HG03469 (cell line): ENCODE measurements around the gene TRPM2.
"Not testable (repeated sequence)": the region's sequence is repeated elsewhere in the genome, so short reads cannot be mapped to it uniquely, and the experiment has no call there.

Experiments
- ATAC-seq: cut with Tn5 transposase; IDR thresholded peaks from one replicate; pipeline ENCODE4 v1.9.1; 2021; ENCODE audit warnings: mild to moderate bottlenecking, moderate library complexity, moderate number of reproducible peaks; ENCODE audit not compliant: unreplicated experiment

Gene TRPM2

DNA sequence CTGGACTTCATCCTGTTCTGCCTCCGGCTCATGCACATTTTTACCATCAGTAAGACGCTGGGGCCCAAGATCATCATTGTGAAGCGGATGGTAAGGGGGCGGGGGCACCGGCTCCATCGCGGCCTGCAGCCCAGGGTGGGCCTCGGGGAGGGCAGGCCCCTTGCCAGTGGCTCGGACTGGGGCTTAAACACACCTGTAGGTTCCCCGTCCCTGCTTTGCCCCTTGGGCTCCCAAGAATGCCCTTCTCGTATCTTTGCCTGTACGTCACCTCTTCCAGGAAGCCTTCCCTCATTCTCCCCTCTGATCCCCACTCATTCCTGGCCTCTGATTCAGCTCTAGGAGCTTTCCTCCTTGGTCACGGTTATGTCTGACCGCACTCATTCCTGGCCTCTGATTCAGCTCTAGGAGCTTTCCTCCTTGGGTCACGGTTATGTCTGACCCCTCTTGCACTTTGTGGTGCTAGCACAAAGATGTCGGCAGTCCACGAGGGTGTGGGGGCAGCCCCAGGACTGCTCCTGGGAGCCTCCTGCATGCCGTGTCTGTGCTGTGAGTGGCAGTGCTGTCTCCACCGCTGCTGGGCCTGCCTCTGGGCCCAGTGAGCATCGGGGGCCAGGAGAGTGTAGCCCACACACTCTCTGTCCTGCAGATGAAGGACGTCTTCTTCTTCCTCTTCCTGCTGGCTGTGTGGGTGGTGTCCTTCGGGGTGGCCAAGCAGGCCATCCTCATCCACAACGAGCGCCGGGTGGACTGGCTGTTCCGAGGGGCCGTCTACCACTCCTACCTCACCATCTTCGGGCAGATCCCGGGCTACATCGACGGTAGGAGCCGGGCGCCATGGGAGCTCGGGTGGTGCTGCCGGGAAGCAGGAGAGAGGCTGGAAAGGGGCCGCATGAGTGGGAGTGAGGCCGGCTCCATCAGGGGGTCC is 52.8 kb downstream of the TRPM2 start:
- no peak for ATAC-seq

DNA sequence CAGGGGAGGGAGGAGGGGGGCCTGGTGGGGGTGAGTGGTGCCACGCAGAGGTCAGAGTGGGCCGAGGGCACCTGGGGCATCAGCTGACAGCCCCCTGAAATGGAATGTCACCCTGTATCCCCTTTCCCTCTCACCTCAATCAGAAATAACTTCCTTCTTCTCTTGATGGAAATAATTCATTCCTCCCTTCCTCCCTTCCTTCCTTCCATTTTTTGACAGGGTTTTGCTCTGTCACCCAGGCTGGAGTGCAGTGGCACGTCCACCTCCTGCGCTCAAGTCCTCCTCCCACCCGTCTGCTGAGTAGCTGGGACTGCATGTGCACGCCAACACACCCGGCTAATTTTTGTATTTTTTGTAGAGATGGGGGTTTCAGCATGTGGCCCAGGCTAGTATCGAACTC is 53.5 kb downstream of the TRPM2 start:
- no peak for ATAC-seq

DNA sequence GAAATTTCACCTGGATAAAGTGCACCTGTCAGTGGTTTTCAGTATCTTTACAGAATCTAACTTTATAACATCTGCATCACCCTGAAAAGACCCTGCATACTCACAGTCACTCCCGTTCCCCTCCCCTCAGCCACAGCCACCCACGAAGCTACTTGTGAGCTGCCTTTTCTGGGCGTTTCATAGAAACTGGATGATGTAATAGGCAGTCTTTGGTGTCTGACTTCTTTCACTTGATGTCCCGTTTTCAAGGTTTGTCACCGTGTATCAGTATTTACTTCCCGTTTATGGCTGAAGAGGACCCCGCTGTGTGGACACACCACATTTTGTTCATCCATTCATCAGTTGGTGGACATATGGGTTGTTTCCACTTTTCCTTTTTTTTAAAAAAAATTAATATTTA is 54.1 kb downstream of the TRPM2 start:
- no peak for ATAC-seq

DNA sequence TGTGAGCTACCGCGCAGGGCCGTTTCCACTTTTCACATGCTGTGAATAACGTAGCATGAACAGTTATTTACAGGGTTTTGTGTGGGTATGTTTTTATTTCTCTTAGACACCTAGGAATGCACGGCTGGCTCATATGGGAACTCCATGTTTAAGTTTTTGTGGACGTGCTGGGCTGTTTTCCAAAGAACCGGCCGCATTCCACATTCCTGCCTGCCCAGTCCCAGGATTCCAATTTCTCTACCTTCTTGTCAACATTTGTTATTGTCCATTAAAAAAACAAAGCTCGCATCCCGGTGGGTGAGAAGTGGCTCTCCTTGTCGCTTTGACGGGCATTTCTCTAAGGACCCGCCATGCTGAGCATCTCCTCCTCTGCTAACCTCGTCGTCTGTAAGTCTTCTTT is 54.8 kb downstream of the TRPM2 start:
- no peak for ATAC-seq

DNA sequence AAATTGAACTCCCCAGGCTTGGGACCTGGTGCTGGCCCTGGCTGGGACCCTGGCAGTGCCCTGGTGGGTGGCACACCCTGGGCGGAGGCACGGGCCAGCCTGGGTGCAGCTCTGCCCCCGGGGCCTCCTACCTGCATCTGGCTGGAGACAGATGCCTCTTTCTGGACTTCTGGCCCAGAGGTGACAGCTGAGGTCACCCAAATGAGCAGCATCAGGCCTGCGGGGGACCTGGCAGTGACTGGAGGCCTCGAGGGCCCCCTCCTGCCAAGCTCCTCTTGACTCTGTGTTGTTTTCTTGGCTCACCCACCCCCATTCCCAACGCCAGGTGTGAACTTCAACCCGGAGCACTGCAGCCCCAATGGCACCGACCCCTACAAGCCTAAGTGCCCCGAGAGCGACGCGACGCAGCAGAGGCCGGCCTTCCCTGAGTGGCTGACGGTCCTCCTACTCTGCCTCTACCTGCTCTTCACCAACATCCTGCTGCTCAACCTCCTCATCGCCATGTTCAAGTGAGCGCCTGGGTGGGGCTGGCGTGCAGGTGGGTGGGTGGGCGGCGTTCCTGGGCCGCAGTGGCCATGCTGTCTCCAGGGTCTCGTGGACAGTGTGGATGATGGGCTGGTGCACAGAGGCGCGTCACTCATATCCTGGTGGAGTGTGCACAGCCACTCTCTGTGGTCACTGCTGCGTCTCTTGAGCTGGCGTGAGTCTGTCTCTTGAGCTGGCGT is 60.3 kb downstream of the TRPM2 start:
- ATAC-seq: no peak

DNA sequence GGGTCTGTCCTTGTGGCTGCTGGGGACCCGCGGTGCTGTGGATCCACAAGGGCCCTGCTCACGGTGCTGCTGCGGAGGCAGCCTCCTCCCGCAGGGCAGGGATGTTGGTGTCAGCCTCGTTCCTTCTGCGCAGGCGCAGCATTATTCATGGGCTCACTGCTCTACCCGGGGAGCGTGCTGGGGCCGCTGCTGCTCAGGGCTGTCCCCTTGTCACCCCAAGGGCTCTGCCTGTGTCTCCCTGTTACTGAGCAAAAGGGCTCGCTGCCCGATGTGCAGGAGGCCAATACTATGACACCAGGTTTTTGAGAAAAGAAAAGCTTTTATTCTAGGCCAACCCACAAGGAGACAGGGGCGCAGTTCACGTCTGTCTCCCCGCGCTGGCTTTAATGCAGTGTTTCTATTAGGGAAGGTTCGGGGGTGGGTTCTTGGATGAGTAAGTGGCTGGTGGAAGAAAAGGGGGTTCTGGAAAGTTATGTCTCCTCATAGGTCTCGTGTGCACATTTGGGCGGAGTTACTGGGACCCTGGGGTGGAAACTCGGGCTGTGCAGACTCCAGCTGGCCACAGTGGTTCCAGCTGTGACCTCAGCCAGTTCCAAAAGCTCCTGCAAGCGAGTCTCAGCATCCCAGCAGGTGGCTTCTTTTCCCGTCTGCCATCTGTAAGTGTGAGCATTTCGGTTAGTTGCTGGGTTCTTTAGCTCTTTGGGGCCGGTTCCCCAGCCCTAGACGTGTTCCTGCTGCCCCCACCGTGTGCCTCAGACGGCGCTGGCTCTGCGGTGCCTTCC is 61.1 kb downstream of the TRPM2 start:
- ATAC-seq: no peak

DNA sequence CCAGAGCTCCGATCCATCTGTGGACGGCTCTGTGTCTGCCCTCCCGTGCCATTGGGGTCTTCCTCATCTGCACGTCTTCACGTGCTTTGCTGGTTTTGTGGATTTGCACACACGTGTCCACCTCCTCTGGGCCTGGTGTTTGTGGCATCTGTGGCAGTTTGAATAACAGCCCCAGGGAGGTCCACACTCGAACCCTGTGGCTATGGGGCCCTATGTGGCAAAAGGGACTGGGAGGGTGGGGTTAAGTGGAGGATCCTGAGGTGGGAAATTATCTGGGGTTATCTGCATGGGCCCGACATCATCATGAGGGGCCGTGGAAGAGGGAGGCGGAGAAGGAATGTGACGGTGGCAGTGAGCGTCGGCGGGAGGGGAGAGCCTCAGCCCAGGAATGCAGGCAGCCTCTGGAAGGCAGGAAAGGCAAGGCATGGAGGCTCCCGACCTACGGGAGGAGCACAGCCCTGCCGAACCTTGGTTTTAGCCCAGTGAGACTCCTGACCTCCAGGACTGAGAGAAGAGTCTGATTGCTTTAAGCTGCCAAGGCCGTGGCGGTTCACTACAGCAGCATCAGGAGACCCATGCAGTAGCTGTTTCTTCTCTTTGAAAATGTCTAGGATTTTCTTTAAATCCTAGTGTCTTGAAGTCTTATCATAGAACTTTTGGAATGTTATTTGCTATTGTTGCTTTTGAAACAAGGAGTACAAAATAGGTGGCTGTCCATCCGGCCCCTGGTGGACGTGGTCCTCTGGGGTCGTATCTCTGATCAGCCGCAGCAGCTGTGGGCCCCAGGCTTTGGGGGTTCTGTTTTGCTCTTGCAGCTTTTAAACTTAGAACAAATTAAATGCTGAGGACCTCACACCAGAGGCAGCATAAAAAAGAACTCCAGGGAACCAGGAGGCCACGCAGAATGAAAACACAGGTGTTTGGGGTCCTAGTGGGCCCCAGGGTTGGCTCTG is 61.9 kb downstream of the TRPM2 start:
- ATAC-seq: no peak

DNA sequence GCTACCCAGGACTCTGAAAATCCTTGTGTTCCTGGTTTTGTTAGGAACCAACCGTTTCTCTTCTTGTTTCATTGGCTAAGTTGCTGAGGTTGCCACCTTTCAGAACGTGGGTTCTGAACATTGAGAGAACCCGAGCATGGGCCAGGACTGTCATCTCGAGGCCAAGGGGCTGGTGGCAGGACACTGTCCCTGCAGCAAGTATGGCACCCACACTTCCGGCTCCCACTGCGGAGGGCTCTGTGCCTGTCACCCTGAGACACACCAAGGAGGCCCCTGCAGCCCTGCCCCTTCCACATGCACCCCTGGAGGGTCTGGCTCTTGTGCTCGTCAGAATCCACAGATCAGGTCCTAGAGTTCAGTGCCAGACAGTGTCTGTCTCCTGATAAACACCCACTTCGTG is 62.8 kb downstream of the TRPM2 start:
- no peak for ATAC-seq

DNA sequence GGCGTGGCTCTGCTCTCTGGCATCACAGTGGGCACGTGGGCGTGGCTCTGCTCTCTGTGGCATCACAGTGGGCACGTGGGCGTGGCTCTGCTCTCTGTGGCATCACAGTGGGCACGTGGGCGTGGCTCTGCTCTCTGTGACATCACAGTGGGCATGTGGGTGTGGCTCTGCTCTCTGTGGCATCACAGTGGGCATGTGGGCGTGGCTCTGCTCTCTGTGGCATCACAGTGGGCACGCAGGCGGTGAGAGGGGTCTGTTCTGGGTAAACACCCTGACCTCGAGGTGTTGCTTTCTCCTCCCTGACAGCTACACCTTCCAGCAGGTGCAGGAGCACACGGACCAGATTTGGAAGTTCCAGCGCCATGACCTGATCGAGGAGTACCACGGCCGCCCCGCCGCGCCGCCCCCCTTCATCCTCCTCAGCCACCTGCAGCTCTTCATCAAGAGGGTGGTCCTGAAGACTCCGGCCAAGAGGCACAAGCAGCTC is 64.2 kb downstream of the TRPM2 start:
- not testable (repeated sequence) for ATAC-seq

DNA sequence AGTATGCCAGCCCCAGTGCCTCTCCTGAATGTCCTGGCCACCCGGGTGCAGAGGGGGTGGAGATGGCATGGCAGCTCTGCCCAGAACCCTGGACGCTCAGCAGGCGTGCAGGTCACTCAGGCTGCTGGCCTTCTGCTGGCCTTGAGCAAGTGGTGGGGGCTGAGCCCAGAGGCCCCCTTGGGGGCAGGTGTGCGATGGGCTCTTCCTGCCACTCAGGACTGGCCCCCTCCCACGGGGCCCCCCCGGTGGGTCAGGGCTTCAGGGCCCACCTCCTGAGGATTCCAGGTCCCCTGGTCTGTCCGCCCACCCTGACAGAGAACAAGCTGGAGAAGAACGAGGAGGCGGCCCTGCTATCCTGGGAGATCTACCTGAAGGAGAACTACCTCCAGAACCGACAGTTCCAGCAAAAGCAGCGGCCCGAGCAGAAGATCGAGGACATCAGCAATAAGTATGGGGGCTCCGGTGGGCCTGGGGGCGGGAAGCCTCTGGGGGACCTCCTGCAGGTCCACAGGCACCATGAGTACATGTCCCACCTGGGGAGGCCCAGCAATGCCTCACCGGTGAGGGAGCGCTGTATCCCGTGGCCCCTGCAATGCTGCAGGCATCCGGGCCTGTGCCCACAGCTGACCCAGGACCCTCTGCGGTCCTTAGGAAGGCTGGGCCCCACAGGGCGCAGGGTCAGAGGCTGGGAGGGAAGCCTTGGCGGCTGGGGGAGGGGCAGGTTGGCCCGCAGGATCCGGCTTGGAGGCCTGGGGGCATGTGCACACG is 64.9 kb downstream of the TRPM2 start:
- ATAC-seq: no peak

DNA sequence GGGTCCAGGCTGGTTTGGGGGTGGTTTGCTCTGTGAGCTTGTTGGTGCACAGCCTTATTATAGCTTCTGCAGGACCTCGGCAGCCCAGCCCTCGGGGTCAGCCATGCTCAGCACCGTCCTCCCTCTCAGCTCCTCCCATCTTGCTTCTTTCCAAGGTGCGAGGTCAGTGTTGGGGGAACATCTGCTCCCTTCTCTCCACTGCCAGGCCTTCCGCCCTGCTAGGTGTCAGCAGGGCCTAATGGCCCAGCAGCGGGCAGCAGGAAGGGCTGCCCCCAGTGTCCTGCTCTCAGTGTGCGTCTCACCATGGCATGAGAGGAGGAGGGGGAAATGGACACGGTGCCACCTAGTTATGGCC is 65.4 kb downstream of the TRPM2 start:
- ATAC-seq: no peak

DNA sequence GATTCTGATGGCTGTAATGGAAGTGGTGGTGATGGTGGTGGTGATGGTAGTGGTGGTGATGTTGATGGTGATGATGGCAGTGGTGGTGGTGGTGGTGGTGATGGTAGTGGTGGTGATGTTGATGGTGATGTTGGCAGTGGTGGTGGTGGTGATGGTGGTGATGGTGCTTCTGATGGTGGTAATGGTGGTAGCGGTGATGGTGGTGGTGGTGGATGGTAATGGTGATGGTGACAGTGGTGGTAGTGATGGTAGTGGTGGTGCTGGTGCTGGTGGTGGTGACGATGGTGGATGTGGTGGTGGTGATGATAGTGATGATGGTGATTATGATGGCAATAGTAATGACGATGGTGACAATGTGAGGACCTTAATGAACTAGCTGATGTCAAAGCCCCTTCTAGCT is 66.3 kb downstream of the TRPM2 start:
- ATAC-seq: no peak

DNA sequence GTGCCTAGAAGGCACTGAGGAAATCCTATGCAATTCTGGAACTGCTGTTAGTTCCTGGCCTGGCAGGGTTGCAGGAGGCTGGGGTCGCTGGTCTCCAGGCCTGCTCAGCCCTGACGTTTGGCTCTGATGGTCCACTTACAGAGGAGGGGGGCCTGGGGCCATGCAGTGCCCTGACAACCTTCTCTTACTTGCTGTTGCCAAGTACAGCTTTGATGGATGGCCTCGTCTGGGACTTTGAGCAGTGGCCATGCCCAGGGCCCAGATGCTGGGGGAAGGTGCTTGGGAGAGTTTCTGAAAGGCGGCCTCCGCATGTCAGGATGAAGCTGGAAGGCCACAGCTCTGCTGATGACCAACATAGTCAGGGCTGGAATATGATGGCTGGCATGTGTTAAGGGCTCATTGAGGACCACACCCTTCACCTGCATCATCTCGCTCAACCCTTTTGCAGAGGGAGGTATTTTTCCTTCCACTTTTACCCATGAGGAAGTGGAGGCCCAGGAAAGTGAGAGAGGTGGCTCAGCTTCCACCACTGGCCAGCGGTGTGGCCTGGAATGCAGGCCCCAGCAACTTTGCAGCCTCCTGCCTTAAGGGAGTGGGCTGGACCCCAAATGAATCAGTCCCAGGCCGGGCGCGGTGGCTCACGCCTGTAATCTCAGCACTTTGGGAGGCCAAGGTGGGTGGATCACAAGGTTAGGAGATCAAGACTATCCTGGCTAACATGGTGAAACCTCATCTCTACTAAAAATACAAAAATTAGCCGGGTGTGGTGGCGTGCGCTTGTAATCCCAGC is 67.2 kb downstream of the TRPM2 start:
- no peak for ATAC-seq

DNA sequence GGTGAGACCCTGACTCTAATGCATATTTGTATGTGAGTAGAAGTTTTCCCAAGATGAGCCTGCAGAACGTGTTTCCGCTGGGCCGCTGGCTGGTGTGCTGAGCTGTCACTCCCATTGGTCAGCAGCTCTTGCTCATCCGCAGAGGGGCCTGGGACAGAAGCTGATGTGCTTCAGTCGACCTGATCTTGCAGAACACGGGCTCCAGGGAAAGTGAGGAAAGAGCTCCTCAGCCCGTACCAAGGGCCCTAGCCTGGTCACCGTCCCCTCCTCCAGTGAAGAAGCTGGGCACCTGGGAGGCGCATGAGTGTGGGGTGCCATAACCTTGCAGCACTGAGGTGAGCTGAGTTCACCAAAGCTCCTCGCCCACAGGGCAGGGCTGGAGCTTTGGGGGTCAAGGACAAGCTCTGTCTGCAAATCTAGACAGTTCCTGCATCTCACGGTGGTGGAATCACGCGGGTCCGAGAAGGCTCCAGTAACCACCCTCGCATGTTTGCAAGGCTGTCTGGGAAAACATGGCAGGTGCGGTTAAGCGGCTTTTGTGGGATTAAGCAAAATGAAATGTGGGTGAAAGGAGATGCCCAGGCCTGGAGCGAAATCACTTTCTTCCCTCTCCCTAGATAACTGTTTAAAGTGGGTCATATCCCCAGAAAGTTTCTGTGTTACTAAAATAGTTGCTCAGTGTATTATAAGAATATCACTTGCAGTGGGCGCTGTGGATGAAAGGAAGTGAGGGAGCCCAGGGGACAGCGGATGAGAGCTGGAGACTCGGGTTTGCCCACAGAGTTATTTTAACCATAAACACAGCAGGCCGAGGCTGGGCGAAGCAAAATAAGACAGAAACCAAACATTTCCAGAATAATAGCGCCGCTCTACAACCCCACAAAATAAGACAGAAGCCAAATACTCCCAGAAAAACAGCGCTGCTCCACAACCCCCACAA is 68.8 kb downstream of the TRPM2 start:
- ATAC-seq: no peak

DNA sequence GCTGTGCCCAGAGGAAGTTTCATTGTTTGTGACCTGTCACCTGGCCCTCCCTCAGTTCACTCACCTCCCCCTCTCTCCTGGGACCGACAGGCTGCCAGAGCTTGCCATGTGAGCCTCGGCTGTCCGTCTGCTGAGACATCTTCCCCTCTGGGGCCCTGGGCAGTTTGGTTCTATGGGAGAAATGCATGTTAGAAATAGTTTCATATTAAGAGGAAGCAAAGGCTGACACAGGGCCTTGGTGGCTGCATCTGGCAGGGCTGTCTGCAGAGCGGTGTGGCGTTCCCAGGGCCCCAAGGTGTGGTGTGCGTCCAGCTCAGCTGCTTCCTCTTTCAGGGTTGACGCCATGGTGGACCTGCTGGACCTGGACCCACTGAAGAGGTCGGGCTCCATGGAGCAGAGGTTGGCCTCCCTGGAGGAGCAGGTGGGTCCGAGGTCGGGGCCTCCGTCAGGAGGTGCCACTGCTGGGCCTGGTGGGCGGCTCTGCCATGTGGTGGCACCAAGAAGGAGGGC is 69.9 kb downstream of the TRPM2 start:
- ATAC-seq: no peak

DNA sequence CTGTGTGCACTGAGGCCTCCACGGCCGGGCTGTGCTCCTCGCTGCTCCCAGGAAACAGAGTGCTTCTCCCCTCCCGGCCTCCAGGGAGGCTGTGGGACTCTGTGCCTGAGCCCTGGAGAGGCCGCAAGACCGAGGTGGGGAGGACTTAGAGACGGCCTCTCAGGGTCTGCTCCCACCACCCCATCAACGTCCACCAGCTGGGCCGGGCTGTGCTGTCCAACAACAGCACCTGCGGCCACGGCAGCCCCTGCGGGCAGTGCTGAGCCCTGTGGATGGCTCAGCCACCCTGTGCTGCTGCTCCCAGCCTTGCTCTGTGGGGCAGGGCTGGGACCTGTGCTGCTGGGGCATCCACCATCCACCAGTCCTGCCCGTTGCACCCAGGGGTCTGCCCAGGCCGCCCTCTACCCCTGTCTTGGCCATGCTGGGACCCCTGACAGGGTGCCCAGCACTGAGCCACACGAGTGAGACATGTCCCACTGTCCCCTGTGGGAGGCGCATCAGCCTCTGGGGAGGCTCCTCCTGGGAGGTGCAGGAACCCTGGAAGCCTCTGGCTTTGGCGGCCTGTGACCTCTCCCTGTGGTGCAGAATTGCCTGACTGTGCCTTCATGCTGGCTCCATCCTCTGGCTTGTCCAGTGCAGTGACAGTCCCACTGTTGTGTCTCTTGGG is 70.7 kb downstream of the TRPM2 start:
- ATAC-seq: no peak
